NOMO-1 (cell line): ENCODE data around the gene ZNF428.
"Not testable (repeated sequence)": the region's sequence is repeated elsewhere in the genome, so short reads cannot be mapped to it uniquely, and the experiment has no call there.

Source experiments
- DNase-seq, 2 experiments: peaks; one replicate each; lab custom pipeline; 2025; ENCODE audit not compliant: unreplicated experiment in 2 of 2; lab: John Stamatoyannopoulos, UW

ZNF428 gene

DNA sequence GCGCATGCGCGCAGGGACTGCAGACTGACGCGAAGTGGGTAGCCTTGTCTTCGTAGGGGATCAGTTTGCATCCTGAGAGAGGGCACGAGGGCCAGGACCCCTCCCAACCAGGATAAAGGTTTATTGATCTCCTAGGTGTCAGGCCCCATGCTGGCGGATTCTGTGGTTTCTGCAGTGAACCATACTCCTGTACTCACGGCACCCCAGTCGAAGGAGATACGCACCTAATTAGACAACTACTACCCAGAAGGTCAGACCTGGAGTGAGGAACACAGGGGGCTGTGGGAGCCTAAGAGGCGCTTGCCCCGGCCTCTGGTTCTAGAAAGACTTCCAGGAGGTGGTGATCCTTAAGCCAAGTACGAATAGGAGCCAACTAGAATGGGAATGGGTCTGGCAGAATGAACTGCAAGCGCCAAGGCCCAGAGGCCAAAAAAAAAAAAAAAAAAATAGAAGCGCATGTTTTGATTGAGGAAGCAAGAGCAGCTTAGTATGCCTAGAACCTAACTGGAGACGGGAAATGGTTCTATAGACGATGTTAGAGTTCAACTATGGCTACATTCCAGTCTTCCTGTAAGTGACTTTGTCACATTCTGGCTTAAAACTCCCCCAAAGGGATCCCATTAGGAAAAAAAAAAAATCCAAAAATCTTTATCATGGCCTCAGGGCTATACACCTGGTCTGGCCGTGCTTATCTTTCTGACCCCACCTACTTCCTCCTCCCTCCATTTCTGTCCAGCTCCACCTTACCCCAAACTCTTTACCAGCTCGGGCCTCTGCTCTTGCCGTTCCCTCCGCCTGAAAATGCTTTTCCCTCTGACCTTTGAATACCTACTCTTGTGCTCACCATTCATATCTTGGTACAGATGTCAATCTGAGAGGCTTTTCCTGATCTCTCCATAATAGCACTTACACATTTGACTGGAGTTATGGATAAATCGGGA lies 902 bp upstream of the ZNF428 start:
- no peak for DNase-seq

GRCh38 chr19:43618921-43619261 lies 538 bp downstream of the ZNF428 start:
- peak in 1 of 2 experiments; percentile 56 for DNase-seq

DNA sequence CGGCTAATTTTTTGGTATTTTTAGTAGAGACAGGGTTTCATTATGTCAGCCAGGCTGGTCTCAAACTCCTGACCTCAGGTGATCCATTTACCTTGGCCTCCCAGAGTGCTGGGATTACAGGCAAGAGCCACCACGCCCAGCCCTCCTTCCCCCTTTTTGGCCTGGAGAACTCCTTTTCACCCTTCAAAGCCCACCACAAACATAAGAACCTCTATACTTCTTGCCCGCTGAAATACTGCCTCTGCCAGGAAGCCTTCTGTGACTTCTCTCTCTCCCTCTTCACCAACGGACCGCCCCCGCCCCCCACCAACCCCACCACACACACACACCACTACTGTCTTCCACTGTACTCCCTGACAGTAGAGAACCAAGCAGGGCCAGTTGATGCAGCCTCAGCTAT lies 2.5 kb downstream of the ZNF428 start:
- DNase-seq: no peak

DNA sequence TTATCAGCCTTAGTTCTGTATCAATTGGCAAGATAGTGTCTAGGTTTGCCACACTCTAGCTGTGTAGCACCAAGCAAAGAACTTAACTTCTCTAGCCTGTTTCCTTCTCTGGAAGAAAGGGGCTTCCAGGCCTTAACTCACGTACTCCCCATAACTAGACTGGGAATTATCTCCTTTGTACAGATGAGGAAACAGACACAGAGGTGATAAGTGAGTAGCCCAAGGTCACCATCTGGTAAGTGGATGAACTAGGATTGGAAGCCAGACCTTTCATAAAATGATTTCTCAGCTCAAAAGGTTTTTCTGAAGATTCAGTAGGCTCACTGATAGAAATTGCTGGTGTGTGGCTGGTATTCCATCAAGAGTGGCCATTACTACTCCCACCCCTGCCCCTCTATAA lies 3.1 kb downstream of the ZNF428 start:
- DNase-seq: no peak

DNA sequence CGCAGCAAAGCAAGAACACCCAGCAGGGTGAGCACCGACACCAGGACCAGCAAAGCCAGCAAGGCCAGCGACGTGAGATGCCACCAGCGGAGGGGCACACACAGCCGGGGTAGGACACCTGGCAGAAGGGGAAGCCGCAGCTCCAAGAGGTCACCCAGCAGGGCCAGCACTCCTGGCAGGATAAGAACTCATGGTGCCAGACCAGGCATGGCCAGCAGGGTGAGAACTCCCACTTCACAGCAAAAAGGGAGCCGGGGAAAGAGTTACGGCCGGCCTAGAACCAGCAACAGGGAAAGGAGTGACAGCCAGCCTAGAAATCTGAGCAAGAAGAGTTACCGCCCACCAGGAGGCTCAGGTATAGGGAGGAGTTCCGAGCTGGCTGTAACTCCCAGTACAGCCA lies 7.1 kb downstream of the ZNF428 start:
- no peak for DNase-seq

- no peak for DNase-seq
Observed at GRCh38 chr19:43611788-43612187, 7.6 kb downstream of the ZNF428 start, which contains the start of gene SRRM5. Gene SRRM5 (plus strand): TSS chr19:43612088. CDS start chr19:43612122, 34 bp downstream.

GRCh38 chr19:43610493-43610892 lies 8.9 kb downstream of the ZNF428 start:
- DNase-seq: no peak

- no peak for DNase-seq
Observed at GRCh38 chr19:43609872-43610271, 9.6 kb downstream of the ZNF428 start.

DNA sequence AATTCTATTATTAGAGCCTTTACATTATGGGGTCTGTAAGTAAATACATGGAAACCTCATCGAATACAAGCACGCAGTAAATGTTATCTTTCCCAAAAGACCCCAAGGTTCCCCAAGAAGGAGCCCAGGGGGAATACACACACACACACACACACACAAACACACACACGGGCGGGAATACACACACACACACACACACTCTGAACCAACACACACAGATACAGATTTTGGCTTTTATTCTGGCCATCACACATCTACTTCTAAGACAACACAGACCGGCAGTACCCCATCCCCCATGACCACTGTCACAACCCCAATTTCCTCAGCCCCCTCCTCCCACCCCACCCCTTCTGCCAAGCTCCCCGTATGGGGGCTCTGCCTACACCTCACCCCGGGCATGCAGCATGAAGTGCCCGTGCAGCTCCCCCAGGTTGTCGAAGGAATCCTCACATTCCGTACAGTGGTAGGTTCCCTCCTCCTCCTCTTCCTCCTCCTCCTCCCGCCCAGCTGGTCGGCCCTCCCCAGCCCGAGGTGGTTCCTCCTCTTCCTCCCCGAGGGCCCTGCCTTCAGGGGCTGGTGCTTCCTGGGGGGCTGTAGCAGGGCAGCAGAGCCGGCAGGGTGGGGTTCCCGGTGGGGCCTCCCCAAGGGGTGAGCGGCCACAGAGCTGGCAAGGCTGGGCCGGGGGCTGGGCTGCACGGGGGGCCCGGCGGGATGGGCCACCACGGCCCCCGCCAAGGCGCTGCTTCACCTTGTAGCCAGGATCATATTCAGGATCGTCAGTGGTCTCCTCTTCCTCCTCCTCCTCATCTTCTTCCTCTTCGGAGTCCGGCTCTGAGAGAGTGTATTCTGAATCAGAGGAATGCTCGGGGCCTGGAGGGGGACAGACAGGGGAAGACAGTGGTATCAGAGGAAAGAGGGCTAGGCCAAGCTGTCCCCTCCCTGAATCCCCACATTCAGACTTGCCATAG lies 11.9 kb downstream of the ZNF428 start:
- DNase-seq: no peak

DNA sequence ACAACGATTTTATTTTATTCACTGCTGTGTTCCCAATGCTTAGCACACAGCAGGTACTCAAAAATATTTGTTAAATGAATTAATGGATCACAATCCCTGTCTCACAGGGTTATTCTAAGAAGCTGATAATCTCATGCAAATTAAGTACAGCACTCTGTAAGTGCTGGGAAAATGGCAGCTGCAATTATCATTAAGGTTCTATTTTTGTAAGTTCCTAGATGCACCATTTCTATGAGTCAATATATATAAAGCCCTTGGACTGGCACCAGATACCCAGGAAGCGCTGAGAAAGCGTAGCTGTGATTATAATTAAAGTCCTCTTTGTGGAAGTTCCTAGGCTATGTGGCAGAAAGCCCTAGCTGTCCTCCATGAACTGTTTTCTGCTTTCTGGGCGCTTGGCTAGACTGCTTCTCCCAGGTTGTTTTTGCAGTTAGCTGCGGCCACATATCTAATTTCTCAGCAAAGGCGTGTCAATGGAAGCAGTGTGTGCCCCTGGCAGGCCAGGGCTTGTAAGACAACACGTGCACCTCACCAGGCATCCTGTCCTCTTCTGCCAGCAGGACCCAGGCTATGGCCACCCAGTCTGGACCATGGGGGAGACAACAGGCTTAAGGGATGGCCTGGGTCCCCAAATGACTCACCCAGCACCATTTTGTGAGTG lies 12.7 kb downstream of the ZNF428 start:
- no peak for DNase-seq

GRCh38 chr19:43605875-43606568 lies 13.4 kb downstream of the ZNF428 start:
- no peak for DNase-seq

DNA sequence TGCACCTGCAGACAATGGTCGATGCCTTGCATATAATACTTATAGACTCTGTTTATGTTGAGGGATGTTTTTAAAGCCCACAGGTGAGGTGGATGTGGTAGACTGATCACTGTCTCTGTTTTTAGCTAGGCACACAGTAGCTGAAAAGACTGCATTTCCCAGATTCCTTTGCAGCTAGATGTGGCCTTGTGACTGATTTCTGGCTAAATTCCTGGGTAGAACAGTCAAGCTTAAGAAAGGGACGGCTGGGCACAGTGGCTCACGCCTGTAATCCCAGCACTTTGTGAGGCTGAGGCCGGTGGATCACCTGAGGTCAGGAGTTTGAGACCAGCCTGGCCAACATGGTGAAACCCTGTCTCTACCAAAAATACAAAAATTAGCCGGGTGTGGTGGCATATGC lies 19.1 kb downstream of the ZNF428 start:
- not testable (repeated sequence) for DNase-seq

GRCh38 chr19:43599635-43600295 lies 19.7 kb downstream of the ZNF428 start:
- no peak for DNase-seq

DNA sequence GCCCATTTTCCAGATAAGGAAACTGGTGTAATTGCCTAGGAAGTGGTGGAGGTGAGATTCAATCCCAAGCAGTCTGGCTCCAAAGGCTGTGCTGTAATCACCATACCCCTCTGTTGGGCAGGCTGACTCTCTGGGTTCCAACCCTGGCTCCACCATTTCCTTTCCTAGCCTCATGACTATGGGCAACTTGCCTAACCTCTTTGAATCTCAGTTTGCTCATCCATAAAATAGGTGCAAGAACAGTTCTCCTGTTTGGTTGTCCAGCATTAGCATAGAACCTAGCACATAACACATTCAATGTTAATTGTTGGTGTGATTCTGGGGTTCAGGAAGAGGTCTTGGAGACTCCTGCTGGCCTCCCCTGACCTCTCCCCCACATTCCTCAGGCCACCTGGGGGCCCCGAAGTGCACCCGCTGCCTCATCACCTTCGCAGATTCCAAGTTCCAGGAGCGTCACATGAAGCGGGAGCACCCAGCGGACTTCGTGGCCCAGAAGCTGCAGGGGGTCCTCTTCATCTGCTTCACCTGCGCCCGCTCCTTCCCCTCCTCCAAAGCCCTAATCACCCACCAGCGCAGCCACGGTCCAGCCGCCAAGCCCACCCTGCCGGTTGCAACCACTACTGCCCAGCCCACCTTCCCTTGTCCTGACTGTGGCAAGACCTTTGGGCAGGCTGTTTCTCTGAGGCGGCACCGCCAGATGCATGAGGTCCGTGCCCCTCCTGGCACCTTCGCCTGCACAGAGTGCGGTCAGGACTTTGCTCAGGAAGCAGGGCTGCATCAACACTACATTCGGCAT lies 20.8 kb downstream of the ZNF428 start:
- no peak for DNase-seq

- DNase-seq: peak in 1 of 2 experiments; percentile 17
Observed at GRCh38 chr19:43597876-43598275, 21.6 kb downstream of the ZNF428 start.

DNA sequence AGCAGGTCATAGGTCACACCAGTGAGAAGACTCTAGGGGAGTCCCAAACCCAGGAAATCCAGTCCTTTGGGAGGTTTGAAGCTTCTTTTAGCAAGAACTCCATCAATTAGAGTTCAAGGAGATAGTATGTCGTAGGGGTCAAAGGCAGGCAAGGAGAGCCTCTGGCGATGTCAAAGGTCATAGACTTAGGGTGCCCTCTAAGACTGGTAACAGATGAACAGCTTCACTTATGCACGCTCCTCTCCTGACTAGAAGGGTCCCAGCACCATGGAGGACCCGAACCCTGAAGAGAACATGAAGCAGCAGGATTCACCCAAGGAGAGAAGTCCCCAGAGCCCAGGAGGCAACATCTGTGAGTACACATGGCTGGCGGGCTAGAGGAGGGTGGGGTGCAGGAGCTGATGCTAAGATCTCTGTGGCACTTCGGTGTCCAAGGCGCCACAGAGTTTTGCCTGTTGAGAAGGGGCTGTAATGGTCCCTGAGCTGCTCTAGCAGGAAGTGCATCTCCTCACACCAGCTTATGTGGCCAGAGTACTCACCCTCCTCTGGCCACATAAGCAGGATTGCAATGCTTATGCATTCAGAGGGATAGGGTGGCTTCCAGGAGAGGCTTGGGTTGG lies 22.5 kb downstream of the ZNF428 start:
- DNase-seq: peak in 1 of 2 experiments; percentile 18

- peak; percentile 98 to 99 for DNase-seq
Observed at GRCh38 chr19:43595999-43596841, 23.2 kb downstream of the ZNF428 start, which contains the start of the genes IRGQ and ZNF576. Gene IRGQ (minus strand): TSS chr19:43596134. CDS start chr19:43595338, 796 bp downstream. Gene ZNF576 (plus strand): TSS chr19:43596595. CDS start chr19:43597109, 514 bp downstream.
